ENCODE measurements around the gene WDR70. TPM values are rescaled to one million over a fixed set of nuclear protein-coding genes. Genes with fewer than 3 reads are reported as not detected.
"Not testable (repeated sequence)": the region's sequence is repeated elsewhere in the genome, so short reads cannot be mapped to it uniquely, and the experiment has no call there.

Gene WDR70
- total RNA-seq, 2 experiments from 2014 or later: 24.5 to 34.6 TPM

DNA sequence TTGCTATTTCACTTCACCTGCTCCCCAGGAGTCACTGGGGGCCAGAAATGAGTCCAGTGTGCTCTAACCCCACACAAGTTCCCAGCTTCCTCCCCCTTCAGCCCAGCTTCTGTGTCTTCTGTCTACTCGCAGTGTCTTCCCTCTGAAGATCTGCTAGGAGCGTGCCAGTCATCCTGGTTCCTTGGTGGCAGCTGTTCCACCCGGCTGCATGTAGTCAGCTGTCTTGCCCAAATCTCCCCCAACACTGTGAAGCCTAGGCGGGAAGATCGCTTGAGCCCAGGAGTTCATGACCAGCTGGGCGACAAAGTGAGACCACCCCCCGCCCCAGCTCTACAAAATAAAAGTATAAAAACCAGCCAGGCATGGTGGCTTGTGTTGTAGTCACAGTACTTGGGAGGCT, 306.7 kb downstream of the WDR70 start:
- Mint-ChIP-seq H3K4me1 (ENCODE audit: low read depth) (no peaks in the 10 kb centered on the region), H3K27ac (no peak overlapping the region), H3K36me3 (ENCODE audit: low read depth) (peaks cover 72% of the 10 kb centered on the region), H3K9me3 (peaks cover 11% of the 10 kb centered on the region), H3K4me3 (no peak overlapping the region), H3K27me3 (no peaks in the 10 kb centered on the region)
- intact Hi-C loops (cut with DNase I, micrococcal nuclease): no loop called here
- TF ChIP-seq, protein P1, sequence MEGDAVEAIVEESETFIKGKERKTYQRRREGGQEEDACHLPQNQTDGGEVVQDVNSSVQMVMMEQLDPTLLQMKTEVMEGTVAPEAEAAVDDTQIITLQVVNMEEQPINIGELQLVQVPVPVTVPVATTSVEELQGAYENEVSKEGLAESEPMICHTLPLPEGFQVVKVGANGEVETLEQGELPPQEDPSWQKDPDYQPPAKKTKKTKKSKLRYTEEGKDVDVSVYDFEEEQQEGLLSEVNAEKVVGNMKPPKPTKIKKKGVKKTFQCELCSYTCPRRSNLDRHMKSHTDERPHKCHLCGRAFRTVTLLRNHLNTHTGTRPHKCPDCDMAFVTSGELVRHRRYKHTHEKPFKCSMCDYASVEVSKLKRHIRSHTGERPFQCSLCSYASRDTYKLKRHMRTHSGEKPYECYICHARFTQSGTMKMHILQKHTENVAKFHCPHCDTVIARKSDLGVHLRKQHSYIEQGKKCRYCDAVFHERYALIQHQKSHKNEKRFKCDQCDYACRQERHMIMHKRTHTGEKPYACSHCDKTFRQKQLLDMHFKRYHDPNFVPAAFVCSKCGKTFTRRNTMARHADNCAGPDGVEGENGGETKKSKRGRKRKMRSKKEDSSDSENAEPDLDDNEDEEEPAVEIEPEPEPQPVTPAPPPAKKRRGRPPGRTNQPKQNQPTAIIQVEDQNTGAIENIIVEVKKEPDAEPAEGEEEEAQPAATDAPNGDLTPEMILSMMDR (IDR thresholded peaks at IDR 0.05): no peak
- ChIA-PET CTCF (no interaction called here), POLR2A (no interaction called here)
- no peak for DNase-seq
- ATAC-seq (ENCODE audit: poor library complexity): no peak
- no peaks in the 10 kb centered on the region for H3K4me1 ChIP-seq (ENCODE audit: insufficient read depth, low read length)
- no peak overlapping the region for H3K27ac ChIP-seq (ENCODE audit: low read depth in 1 of 2, low read length in 2 of 2)
- peaks cover 0 to 16% of the 10 kb centered on the region in 2 experiments for H3K9me3 ChIP-seq (ENCODE audit: control insufficient read depth in 1 of 2, insufficient read depth in 1 of 2, low read length in 2 of 2)
- H3K27me3 ChIP-seq (ENCODE audit: control insufficient read depth in 1 of 2, insufficient read depth in 2 of 2, low read length in 2 of 2): no peaks in the 10 kb centered on the region
- no peak overlapping the region for H3K4me3 ChIP-seq (ENCODE audit: low read length)
- no peaks in the 10 kb centered on the region for H3K36me3 ChIP-seq (ENCODE audit: insufficient read depth, low read length)

- H3K36me3 Mint-ChIP-seq (ENCODE audit: low read depth): peaks cover 61% of the 10 kb centered on the region
- H3K4me3 Mint-ChIP-seq; H3K27me3 Mint-ChIP-seq; H3K4me1 Mint-ChIP-seq (ENCODE audit: low read depth); CTCF ChIA-PET; DNase-seq; H3K4me3 ChIP-seq (ENCODE audit: low read length); H3K27ac ChIP-seq (ENCODE audit: low read depth in 1 of 2, low read length in 2 of 2); H3K36me3 ChIP-seq (ENCODE audit: insufficient read depth, low read length); H3K9me3 Mint-ChIP-seq; intact Hi-C loops (cut with DNase I, micrococcal nuclease); H3K27ac Mint-ChIP-seq; POLR2A ChIA-PET; H3K4me1 ChIP-seq (ENCODE audit: insufficient read depth, low read length); H3K27me3 ChIP-seq (ENCODE audit: control insufficient read depth in 1 of 2, insufficient read depth in 2 of 2, low read length in 2 of 2); ATAC-seq (ENCODE audit: poor library complexity): not testable (repeated sequence)
- H3K9me3 ChIP-seq (ENCODE audit: control insufficient read depth in 1 of 2, insufficient read depth in 1 of 2, low read length in 2 of 2): peaks cover 0 to 16% of the 10 kb centered on the region in 2 experiments
Observed at GRCh38 chr5:37688925-37689324, 309.8 kb downstream of the WDR70 start.

- H3K27ac ChIP-seq (ENCODE audit: low read depth in 1 of 2, low read length in 2 of 2); H3K4me3 Mint-ChIP-seq; H3K4me1 Mint-ChIP-seq (ENCODE audit: low read depth); H3K9me3 Mint-ChIP-seq; H3K9me3 ChIP-seq (ENCODE audit: control insufficient read depth in 1 of 2, insufficient read depth in 1 of 2, low read length in 2 of 2); H3K27ac Mint-ChIP-seq; H3K4me1 ChIP-seq (ENCODE audit: insufficient read depth, low read length); H3K4me3 ChIP-seq (ENCODE audit: low read length); ATAC-seq (ENCODE audit: poor library complexity); intact Hi-C loops (cut with DNase I, micrococcal nuclease); DNase-seq; H3K27me3 Mint-ChIP-seq; POLR2A ChIA-PET; H3K27me3 ChIP-seq (ENCODE audit: control insufficient read depth in 1 of 2, insufficient read depth in 2 of 2, low read length in 2 of 2); CTCF ChIA-PET: not testable (repeated sequence)
- peaks cover 11% of the 10 kb centered on the region for H3K36me3 ChIP-seq (ENCODE audit: insufficient read depth, low read length)
- peaks cover 76% of the 10 kb centered on the region for H3K36me3 Mint-ChIP-seq (ENCODE audit: low read depth)
Observed at GRCh38 chr5:37694333-37694732, 315.2 kb downstream of the WDR70 start.

- DNase-seq (no peak), ATAC-seq (ENCODE audit: poor library complexity) (no peak)
- Mint-ChIP-seq H3K36me3 (ENCODE audit: low read depth) (peaks cover 77% of the 10 kb centered on the region), H3K4me3 (no peak overlapping the region), H3K27ac (no peak overlapping the region), H3K9me3 (no peaks in the 10 kb centered on the region), H3K4me1 (ENCODE audit: low read depth) (no peaks in the 10 kb centered on the region), H3K27me3 (no peaks in the 10 kb centered on the region)
- POLR2A ChIA-PET: no interaction called here
- no peak overlapping the region for H3K27ac ChIP-seq (ENCODE audit: low read depth in 1 of 2, low read length in 2 of 2)
- CTCF ChIA-PET: no interaction called here
- no peaks in the 10 kb centered on the region for H3K27me3 ChIP-seq (ENCODE audit: control insufficient read depth in 1 of 2, insufficient read depth in 2 of 2, low read length in 2 of 2)
- intact Hi-C loops (cut with DNase I, micrococcal nuclease): no loop called here
- no peaks in the 10 kb centered on the region for H3K4me1 ChIP-seq (ENCODE audit: insufficient read depth, low read length)
- no peaks in the 10 kb centered on the region for H3K9me3 ChIP-seq (ENCODE audit: control insufficient read depth in 1 of 2, insufficient read depth in 1 of 2, low read length in 2 of 2)
- H3K36me3 ChIP-seq (ENCODE audit: insufficient read depth, low read length): peaks cover 12% of the 10 kb centered on the region
- TF ChIP-seq, protein P1 (IDR thresholded peaks at IDR 0.05): no peak
- no peak overlapping the region for H3K4me3 ChIP-seq (ENCODE audit: low read length)
Observed at GRCh38 chr5:37694867-37695266, 315.7 kb downstream of the WDR70 start.
